HepG2 (cell line): ENCODE results near the gene PUS7. TPM values are rescaled to one million over a fixed set of nuclear protein-coding genes. Genes with fewer than 3 reads are reported as not detected.

ENCODE experiments used
- CENPT ChIP-seq: sonication (generic); formaldehyde crosslinking; IDR thresholded peaks from 2 replicates; pipeline ENCODE4 v1.8.0; 2022; ENCODE audit warnings: low read depth, mild to moderate bottlenecking, moderate library complexity, missing genetic modification reagents
- DNMT1 ChIP-seq: sonication (generic); formaldehyde crosslinking; IDR thresholded peaks from 2 replicates; pipeline ENCODE4 v1.5.1; 2020; ENCODE audit warnings: mild to moderate bottlenecking, missing genetic modification reagents
- KDM3A ChIP-seq: IDR thresholded peaks from 2 replicates; pipeline ENCODE4 v1.6.1; 2018; ENCODE audit warnings: low read depth, missing compliant biosample characterization
- KDM4B ChIP-seq: sonication (generic); formaldehyde crosslinking; IDR thresholded peaks from 2 replicates; pipeline ENCODE4 v1.4.0; 2020; ENCODE audit warnings: missing genetic modification reagents
- NFRKB ChIP-seq: fragments of 450-650 bp; IDR thresholded peaks from 2 replicates; pipeline ENCODE4 v1.6.1; 2017
- RARA ChIP-seq: IDR thresholded peaks from 2 replicates; pipeline ENCODE4 v1.6.1; 2016; ENCODE audit warnings: missing genetic modification reagents, missing compliant biosample characterization
- SP140L ChIP-seq: sonication (generic); formaldehyde crosslinking; IDR thresholded peaks from 2 replicates; pipeline ENCODE4 v1.4.0; 2020; ENCODE audit warnings: missing genetic modification reagents, borderline replicate concordance
- SRY ChIP-seq: sonication (generic); formaldehyde crosslinking; IDR thresholded peaks from 2 replicates; pipeline ENCODE4 v1.8.0; 2022; ENCODE audit warnings: mild to moderate bottlenecking, missing genetic modification reagents
- STAT5B ChIP-seq: sonication (generic); formaldehyde crosslinking; IDR thresholded peaks from 2 replicates; pipeline ENCODE4 v1.4.0; 2020; ENCODE audit warnings: missing genetic modification reagents
- ZBTB14 ChIP-seq: sonication (generic); formaldehyde crosslinking; IDR thresholded peaks from 2 replicates; pipeline ENCODE4 v1.4.0; 2020; ENCODE audit warnings: missing genetic modification reagents
- ZFP37 ChIP-seq: sonication (generic); formaldehyde crosslinking; IDR thresholded peaks from 2 replicates; pipeline ENCODE4 v1.4.0; 2020; ENCODE audit warnings: missing genetic modification reagents, borderline replicate concordance
- ZFX ChIP-seq: sonication (generic); formaldehyde crosslinking; IDR thresholded peaks from 2 replicates; pipeline ENCODE4 v1.4.0; 2020; ENCODE audit warnings: mild to moderate bottlenecking, low read depth, missing genetic modification reagents, moderate library complexity
- ZMYM4 ChIP-seq: sonication (generic); formaldehyde crosslinking; IDR thresholded peaks from 2 replicates; pipeline ENCODE4 v1.8.1; 2023; ENCODE audit warnings: mild to moderate bottlenecking, missing genetic modification reagents
- ZNF446 ChIP-seq: sonication (generic); formaldehyde crosslinking; IDR thresholded peaks from 2 replicates; pipeline ENCODE4 v1.5.0; 2020; ENCODE audit warnings: mild to moderate bottlenecking, missing genetic modification reagents
- ZNF615 ChIP-seq: sonication (generic); formaldehyde crosslinking; IDR thresholded peaks from 2 replicates; pipeline ENCODE4 v1.5.0; 2020; ENCODE audit warnings: mild to moderate bottlenecking, missing genetic modification reagents, borderline replicate concordance
- ZNF709 ChIP-seq: sonication (generic); formaldehyde crosslinking; IDR thresholded peaks from 2 replicates; pipeline ENCODE4 v1.5.0; 2020; ENCODE audit warnings: mild to moderate bottlenecking, missing genetic modification reagents
- ZNF768 ChIP-seq: sonication (generic); formaldehyde crosslinking; IDR thresholded peaks from 2 replicates; pipeline ENCODE4 v1.4.0; 2020; ENCODE audit warnings: missing genetic modification reagents
- polyA plus RNA-seq, 8 experiments: library from polyadenylated mRNA; depleted of rRNA in 3 of 8; stranded (reverse) in 7 of 8; unstranded in 1 of 8; fragments of >200 nt; fragmentation: Illumina TruSeq in 4 of 8; extraction: Trizol in 4 of 8; gene quantifications; 2 replicates each; pipeline versions ENCODE4 v1.2.1 to v1.2.3, GENCODE V29; 2011 to 2016; ENCODE audit warnings: low read depth in 4 of 8, missing spikeins in 1 of 8, mixed read lengths in 1 of 8; ENCODE audit not compliant: insufficient read depth in 1 of 8
- total RNA-seq, 5 experiments: library from RNA; depleted of rRNA; stranded (reverse); fragments of >200 nt; fragmentation: Illumina TruSeq; extraction: Trizol; gene quantifications; 2 replicates each; pipeline ENCODE4 v1.2.3, GENCODE V29; 2016; ENCODE audit warnings: low read depth in 1 of 5
- TF ChIP-seq, protein P1 (sequence below): sonication (generic); formaldehyde crosslinking; IDR thresholded peaks from 2 replicates; pipeline ENCODE4 v1.4.0; 2020; ENCODE audit warnings: mild to moderate bottlenecking, missing genetic modification reagents
- TF ChIP-seq, protein P2 (sequence below): sonication (generic); formaldehyde crosslinking; IDR thresholded peaks from 2 replicates; pipeline ENCODE4 v1.4.0; 2020; ENCODE audit warnings: missing genetic modification reagents, low read depth, mild to moderate bottlenecking, borderline replicate concordance
- TF ChIP-seq, protein P3 (sequence below): sonication (generic); formaldehyde crosslinking; IDR thresholded peaks from 2 replicates; pipeline ENCODE4 v1.8.1; 2023; ENCODE audit warnings: missing genetic modification reagents, mild to moderate bottlenecking, borderline replicate concordance
- TF ChIP-seq, protein P4 (sequence below): IDR thresholded peaks from 2 replicates; pipeline ENCODE4 v1.6.1; 2012; ENCODE audit warnings: inconsistent platforms

The PUS7 gene
- total and polyA plus RNA-seq, 2 of the 13 experiments (the other 11 are each of a cell fraction or from before 2014, with no cell fraction given): 14.4 to 41.2 TPM

GRCh38 chr7:105521717-105522463 is at the start of gene PUS7 (continued):
- no peak for TF ChIP-seq KDM4B (CRISPR knock-in tag)
- TF ChIP-seq KDM3A: 0 out of 2 replicates have a peak, but pooled peaks have one; percentile 17
- peak; percentile 50; the same call in 1 of the 2 replicates for TF ChIP-seq ZNF768 (CRISPR knock-in tag)
- peak; percentile 76; the same call in 1 of the 2 replicates for TF ChIP-seq CENPT (CRISPR knock-in tag)
- peak; percentile 97 for TF ChIP-seq ZFX (CRISPR knock-in tag)
- TF ChIP-seq SP140L (CRISPR knock-in tag): no peak; the same call in 1 of the 2 replicates
- TF ChIP-seq ZNF615 (CRISPR knock-in tag): 0 out of 2 replicates have a peak, but pooled peaks have one; percentile 36
- TF ChIP-seq, protein P1, sequence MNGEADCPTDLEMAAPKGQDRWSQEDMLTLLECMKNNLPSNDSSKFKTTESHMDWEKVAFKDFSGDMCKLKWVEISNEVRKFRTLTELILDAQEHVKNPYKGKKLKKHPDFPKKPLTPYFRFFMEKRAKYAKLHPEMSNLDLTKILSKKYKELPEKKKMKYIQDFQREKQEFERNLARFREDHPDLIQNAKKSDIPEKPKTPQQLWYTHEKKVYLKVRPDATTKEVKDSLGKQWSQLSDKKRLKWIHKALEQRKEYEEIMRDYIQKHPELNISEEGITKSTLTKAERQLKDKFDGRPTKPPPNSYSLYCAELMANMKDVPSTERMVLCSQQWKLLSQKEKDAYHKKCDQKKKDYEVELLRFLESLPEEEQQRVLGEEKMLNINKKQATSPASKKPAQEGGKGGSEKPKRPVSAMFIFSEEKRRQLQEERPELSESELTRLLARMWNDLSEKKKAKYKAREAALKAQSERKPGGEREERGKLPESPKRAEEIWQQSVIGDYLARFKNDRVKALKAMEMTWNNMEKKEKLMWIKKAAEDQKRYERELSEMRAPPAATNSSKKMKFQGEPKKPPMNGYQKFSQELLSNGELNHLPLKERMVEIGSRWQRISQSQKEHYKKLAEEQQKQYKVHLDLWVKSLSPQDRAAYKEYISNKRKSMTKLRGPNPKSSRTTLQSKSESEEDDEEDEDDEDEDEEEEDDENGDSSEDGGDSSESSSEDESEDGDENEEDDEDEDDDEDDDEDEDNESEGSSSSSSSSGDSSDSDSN (CRISPR knock-in tag): peak; percentile 85; the same call in 1 of the 2 replicates
- no peak for TF ChIP-seq NFRKB
- TF ChIP-seq ZNF709: peak; percentile 45; the same call in 1 of the 2 replicates
- TF ChIP-seq DNMT1: 0 out of 2 replicates have a peak, but pooled peaks have one; percentile 44
- peak; percentile 88 for TF ChIP-seq ZBTB14
- TF ChIP-seq ZNF446 (CRISPR knock-in tag): no peak
- TF ChIP-seq, protein P2, sequence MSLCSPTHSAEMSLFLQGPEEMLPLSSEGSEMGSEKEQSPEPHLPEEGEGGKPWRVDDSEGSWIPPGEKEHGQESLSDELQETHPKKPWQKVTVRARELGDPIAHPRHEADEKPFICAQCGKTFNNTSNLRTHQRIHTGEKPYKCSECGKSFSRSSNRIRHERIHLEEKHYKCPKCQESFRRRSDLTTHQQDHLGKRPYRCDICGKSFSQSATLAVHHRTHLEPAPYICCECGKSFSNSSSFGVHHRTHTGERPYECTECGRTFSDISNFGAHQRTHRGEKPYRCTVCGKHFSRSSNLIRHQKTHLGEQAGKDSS (CRISPR knock-in tag): peak; percentile 55; the same call in 1 of the 2 replicates
- 0 out of 2 replicates have a peak, but pooled peaks have one; percentile 42 for TF ChIP-seq ZFP37 (CRISPR knock-in tag)
- TF ChIP-seq SRY: no peak; the same call in 1 of the 2 replicates
- TF ChIP-seq, protein P3, sequence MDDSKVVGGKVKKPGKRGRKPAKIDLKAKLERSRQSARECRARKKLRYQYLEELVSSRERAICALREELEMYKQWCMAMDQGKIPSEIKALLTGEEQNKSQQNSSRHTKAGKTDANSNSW (CRISPR knock-in tag): peak; percentile 93; the same call in 1 of the 2 replicates
- TF ChIP-seq, protein P4, sequence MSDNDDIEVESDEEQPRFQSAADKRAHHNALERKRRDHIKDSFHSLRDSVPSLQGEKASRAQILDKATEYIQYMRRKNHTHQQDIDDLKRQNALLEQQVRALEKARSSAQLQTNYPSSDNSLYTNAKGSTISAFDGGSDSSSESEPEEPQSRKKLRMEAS: peak; percentile 95
- no peak for TF ChIP-seq STAT5B (CRISPR knock-in tag)
- 0 out of 2 replicates have a peak, but pooled peaks have one; percentile 5 for TF ChIP-seq RARA (CRISPR knock-in tag)
- TF ChIP-seq ZMYM4: peak; percentile 42; the same call in 1 of the 2 replicates
